AG04449 (cell line): ENCODE measurements around the gene TERB1.

Experiments
- CTCF ChIA-PET: fragments of 350-600 bp; formaldehyde crosslinking; extraction: SDS; loops from one replicate; lab custom pipeline; 2021; ENCODE audit warnings: antibody characterized with exemption; lab: Yijun Ruan, JAX
- POLR2A ChIA-PET: fragments of 400-600, 350-600 bp; formaldehyde crosslinking; extraction: SDS; loops from one replicate; lab custom pipeline; 2020; ENCODE audit warnings: antibody characterized with exemption, inconsistent platforms; lab: Yijun Ruan, JAX
- DNase-seq: peaks from one replicate; pipeline ENCODE4 v3.0.0-alpha.2; 2010; ENCODE audit warnings: low read depth, low spot score
- H3K4me3 ChIP-seq: 2 replicates; pipeline ENCODE4 v1.5.1; 2011; ENCODE audit warnings: low read depth, mild to moderate bottlenecking, control low read depth, low read length
- CTCF ChIP-seq: IDR thresholded peaks from one replicate; pipeline ENCODE4 v1.5.1; 2011; ENCODE audit warnings: mild to moderate bottlenecking, moderate library complexity, low read length, control low read depth, inconsistent platforms; ENCODE audit not compliant: insufficient read depth; ENCODE audit errors: missing control alignments

The TERB1 gene

GRCh38 chr16:66847533-66848067, 46.2 kb upstream of the TERB1 start:
- TF ChIP-seq CTCF: no peak
- no peak overlapping the region for H3K4me3 ChIP-seq
- ChIA-PET CTCF (interaction anchor here (0.8 to 12.7 kb wide), 4 partner anchors 12 to 186 kb away, joined by 3 to 205 read pairs (median 56); partner anchors contain the start of gene NAE1), POLR2A (no interaction called here)
- no peak for DNase-seq

- no peak for DNase-seq
- CTCF ChIA-PET: interaction anchor here (1.1 to 12.7 kb wide), 4 partner anchors 10 to 21 kb away, joined by 3 to 205 read pairs (median 57); partner anchors contain the start of gene NAE1
- H3K4me3 ChIP-seq: no peak overlapping the region
- POLR2A ChIA-PET: no interaction called here
- no peak for TF ChIP-seq CTCF
Observed at GRCh38 chr16:66846831-66847230, 45.4 kb upstream of the TERB1 start.

- no peak for TF ChIP-seq CTCF
- H3K4me3 ChIP-seq: no peak overlapping the region
- ChIA-PET POLR2A (no interaction called here), CTCF (interaction anchor here (1.1 to 12.7 kb wide), 3 partner anchors 9 to 22 kb away, joined by 4 to 205 read pairs (median 110); partner anchors contain the start of gene NAE1)
- no peak for DNase-seq
Observed at GRCh38 chr16:66846266-66846665, 44.9 kb upstream of the TERB1 start.

GRCh38 chr16:66845791-66846221, 44.4 kb upstream of the TERB1 start:
- no peak for DNase-seq
- POLR2A ChIA-PET: no interaction called here
- CTCF ChIA-PET: interaction anchor here (0.9 to 12.7 kb wide), 5 partner anchors 9 to 237 kb away, joined by 3 to 205 read pairs (median 5); partner anchors contain the start of gene NAE1
- no peak for TF ChIP-seq CTCF
- H3K4me3 ChIP-seq: no peak overlapping the region

GRCh38 chr16:66845080-66845410, 43.7 kb upstream of the TERB1 start:
- no peak for TF ChIP-seq CTCF
- DNase-seq: no peak
- ChIA-PET CTCF (interaction anchor here (0.9 to 12.7 kb wide), 4 partner anchors 12 to 236 kb away, joined by 3 to 205 read pairs (median 58); partner anchors contain the start of gene NAE1), POLR2A (no interaction called here)
- no peak overlapping the region for H3K4me3 ChIP-seq

- no peak for TF ChIP-seq CTCF
- ChIA-PET CTCF (interaction anchor here (0.9 to 12.7 kb wide), 4 partner anchors 12 to 236 kb away, joined by 3 to 205 read pairs (median 58); partner anchors contain the start of gene NAE1), POLR2A (no interaction called here)
- peak within 1 kb of the TSS; percentile 36 for H3K4me3 ChIP-seq
- DNase-seq: no peak
Observed at GRCh38 chr16:66844342-66845079, 43.1 kb upstream of the TERB1 start, which contains the start of gene CA7. CA7 (plus strand) TSS chr16:66844414; CDS start chr16:66844488, 74 bp downstream.
